ENCODE results near the gene ATXN7L1.
"Not testable (repeated sequence)": the region's sequence is repeated elsewhere in the genome, so short reads cannot be mapped to it uniquely, and the experiment has no call there.

The ATXN7L1 gene

GRCh38 chr7:105890290-105890997, 14.0 kb upstream of the ATXN7L1 start:
- DNase-seq = no peak

- DNase-seq = no peak
These were observed 11.3 kb upstream of the ATXN7L1 start for GRCh38 chr7:105887569-105888189.

GRCh38 chr7:105886776-105887175, 10.4 kb upstream of the ATXN7L1 start:
- DNase-seq = no peak

- DNase-seq = no peak
These were observed 9.2 kb upstream of the ATXN7L1 start for GRCh38 chr7:105885387-105886111.

GRCh38 chr7:105883179-105883578, 6.8 kb upstream of the ATXN7L1 start:
- DNase-seq = not testable (repeated sequence)

- DNase-seq = no peak
These were observed 5.0 kb upstream of the ATXN7L1 start for GRCh38 chr7:105881439-105881838.

- DNase-seq = no peak
These were observed 4.4 kb upstream of the ATXN7L1 start for GRCh38 chr7:105880571-105881330.

GRCh38 chr7:105879782-105880181, 3.4 kb upstream of the ATXN7L1 start:
- DNase-seq = no peak

- DNase-seq = no peak
These were observed 2.6 kb upstream of the ATXN7L1 start for GRCh38 chr7:105878746-105879605.

GRCh38 chr7:105877736-105878135, 1.3 kb upstream of the ATXN7L1 start:
- no peak for DNase-seq

- DNase-seq = no peak
These were observed 684 bp upstream of the ATXN7L1 start for GRCh38 chr7:105876964-105877601.

GRCh38 chr7:105875505-105875904, 894 bp downstream of the ATXN7L1 start:
- no peak for DNase-seq

GRCh38 chr7:105874055-105874454, 2.3 kb downstream of the ATXN7L1 start:
- no peak for DNase-seq

- DNase-seq = no peak
These were observed 3.9 kb downstream of the ATXN7L1 start for GRCh38 chr7:105872491-105872890.

GRCh38 chr7:105871142-105871541, 5.3 kb downstream of the ATXN7L1 start:
- no peak for DNase-seq

GRCh38 chr7:105866102-105866801, 10.1 kb downstream of the ATXN7L1 start:
- DNase-seq = no peak

GRCh38 chr7:105863876-105864275, 12.5 kb downstream of the ATXN7L1 start:
- no peak for DNase-seq

- DNase-seq = no peak
These were observed 13.6 kb downstream of the ATXN7L1 start for GRCh38 chr7:105862770-105863169.

GRCh38 chr7:105862276-105862675, 14.1 kb downstream of the ATXN7L1 start:
- no peak for DNase-seq

GRCh38 chr7:105861224-105861623, 15.2 kb downstream of the ATXN7L1 start:
- no peak for DNase-seq

- no peak for DNase-seq
These were observed 15.6 kb downstream of the ATXN7L1 start for GRCh38 chr7:105860793-105861192.
